ENCODE results near the gene GDF10.

GRCh38 chr10:47268696-47269095 is 31.3 kb upstream of the GDF10 start:
- TF ChIP-seq CTCF (IDR thresholded peaks at IDR 0.05), result no peak
- no peak for TF ChIP-seq POLR2A (IDR thresholded peaks at IDR 0.05)
